K562 (cell line): Measurements from ENCODE around the gene KCP. TPM values are rescaled to one million over a fixed set of nuclear protein-coding genes. Genes with fewer than 3 reads are reported as not detected.

ENCODE experiments used
- HNRNPLL ChIP-seq: fragments of 200-400 bp; formaldehyde crosslinking; IDR thresholded peaks from 2 replicates; pipeline ENCODE4 v1.6.1; 2017; ENCODE audit warnings: low read length, low read depth, mild to moderate bottlenecking; ENCODE audit not compliant: poor library complexity, severe bottlenecking
- KDM5B ChIP-seq: fragments of 200-600 bp; sonication (generic); IDR thresholded peaks from 2 replicates; pipeline ENCODE4 v1.6.1; 2012; ENCODE audit warnings: low read depth, mild to moderate bottlenecking, moderate library complexity, low read length, control low read depth, inconsistent platforms; ENCODE audit not compliant: insufficient replicate concordance
- NR4A1 ChIP-seq, 2 experiments: fragments of 250-450 bp in 1 of 2; fragments of 450-650 bp in 1 of 2; sonication (Bioruptor Pico) in 1 of 2; IDR thresholded peaks; 2 replicates each; pipeline versions ENCODE4 v1.4.0 to v1.6.1; 2016 to 2020; ENCODE audit warnings: mild to moderate bottlenecking in 2 of 2, missing compliant biosample characterization in 1 of 2, missing genetic modification characterization in 1 of 2, moderate library complexity in 1 of 2
- PHTF2 ChIP-seq: fragments of 250-450 bp; sonication (Bioruptor Pico); IDR thresholded peaks from 2 replicates; pipeline ENCODE4 v1.5.0; 2021; ENCODE audit warnings: mild to moderate bottlenecking
- PREB ChIP-seq: sonication (generic); formaldehyde crosslinking; IDR thresholded peaks from 2 replicates; pipeline ENCODE4 v1.8.1; 2023; ENCODE audit warnings: mild to moderate bottlenecking, missing genetic modification reagents
- RUNX1 ChIP-seq: sonication (generic); IDR thresholded peaks from 2 replicates; pipeline ENCODE4 v1.6.1; 2016; ENCODE audit warnings: antibody characterized with exemption, low read depth
- WHSC1 ChIP-seq: IDR thresholded peaks from one replicate; pipeline ENCODE4 v1.6.1; 2012; ENCODE audit warnings: low read length, control low read depth, inconsistent platforms
- ZNF232 ChIP-seq: sonication (generic); formaldehyde crosslinking; IDR thresholded peaks from 2 replicates; pipeline ENCODE4 v1.8.0; 2022; ENCODE audit warnings: mild to moderate bottlenecking, missing genetic modification reagents
- polyA plus RNA-seq, 8 experiments: library from polyadenylated mRNA; depleted of rRNA in 4 of 8; stranded (reverse) in 5 of 8; unstranded in 3 of 8; fragments of >200 nt; fragmentation: Nextera tagmentation in 2 of 8; fragmentation: Illumina TruSeq in 1 of 8; extraction: Ambion mirVana in 2 of 8; extraction: Trizol in 1 of 8; gene quantifications; 2 replicates each; pipeline versions ENCODE4 v1.2.1 to v1.2.3, GENCODE V29; 2011 to 2014; ENCODE audit warnings: inconsistent platforms in 1 of 8, missing spikeins in 1 of 8
- total RNA-seq, 7 experiments: library from RNA; depleted of rRNA in 6 of 7; stranded (reverse); fragments of >200 nt in 6 of 7; fragmentation: Illumina TruSeq in 2 of 7; extraction: Trizol in 2 of 7; gene quantifications; 2 replicates each; pipeline versions ENCODE4 v1.2.1 to v1.2.3, GENCODE V29; 2011 to 2021; ENCODE audit warnings: low replicate concordance in 1 of 7
- TF ChIP-seq, protein P1 (sequence below): fragments of 450-650 bp; IDR thresholded peaks from 2 replicates; pipeline ENCODE4 v1.7.1; 2018; ENCODE audit warnings: mild to moderate bottlenecking, low read depth; ENCODE audit not compliant: partially characterized antibody
- TF ChIP-seq, protein P2 (sequence below): sonication (generic); formaldehyde crosslinking; IDR thresholded peaks from 2 replicates; pipeline ENCODE4 v1.4.0; 2020; ENCODE audit warnings: mild to moderate bottlenecking, missing genetic modification reagents
- TF ChIP-seq, protein P3 (sequence below): fragments of 450-650 bp; formaldehyde crosslinking; IDR thresholded peaks from 2 replicates; pipeline ENCODE4 v1.4.0; 2020; ENCODE audit warnings: mild to moderate bottlenecking, moderate library complexity
- TF ChIP-seq, protein P4 (sequence below), 2 experiments: IDR thresholded peaks in 1 of 2; conservative IDR thresholded peaks in 1 of 2; 2 replicates each; pipeline ENCODE4 v1.6.1; 2016; ENCODE audit warnings: low read depth in 2 of 2, mild to moderate bottlenecking in 1 of 2, missing compliant biosample characterization in 1 of 2, missing genetic modification characterization in 1 of 2, moderate library complexity in 1 of 2

KCP gene
- total and polyA plus RNA-seq, 9 of the 15 experiments (the other 6 are each of a cell fraction or from before 2014, with no cell fraction given), result 0.06 to 0.17 (median 0.12) TPM; not detected in 3

DNA sequence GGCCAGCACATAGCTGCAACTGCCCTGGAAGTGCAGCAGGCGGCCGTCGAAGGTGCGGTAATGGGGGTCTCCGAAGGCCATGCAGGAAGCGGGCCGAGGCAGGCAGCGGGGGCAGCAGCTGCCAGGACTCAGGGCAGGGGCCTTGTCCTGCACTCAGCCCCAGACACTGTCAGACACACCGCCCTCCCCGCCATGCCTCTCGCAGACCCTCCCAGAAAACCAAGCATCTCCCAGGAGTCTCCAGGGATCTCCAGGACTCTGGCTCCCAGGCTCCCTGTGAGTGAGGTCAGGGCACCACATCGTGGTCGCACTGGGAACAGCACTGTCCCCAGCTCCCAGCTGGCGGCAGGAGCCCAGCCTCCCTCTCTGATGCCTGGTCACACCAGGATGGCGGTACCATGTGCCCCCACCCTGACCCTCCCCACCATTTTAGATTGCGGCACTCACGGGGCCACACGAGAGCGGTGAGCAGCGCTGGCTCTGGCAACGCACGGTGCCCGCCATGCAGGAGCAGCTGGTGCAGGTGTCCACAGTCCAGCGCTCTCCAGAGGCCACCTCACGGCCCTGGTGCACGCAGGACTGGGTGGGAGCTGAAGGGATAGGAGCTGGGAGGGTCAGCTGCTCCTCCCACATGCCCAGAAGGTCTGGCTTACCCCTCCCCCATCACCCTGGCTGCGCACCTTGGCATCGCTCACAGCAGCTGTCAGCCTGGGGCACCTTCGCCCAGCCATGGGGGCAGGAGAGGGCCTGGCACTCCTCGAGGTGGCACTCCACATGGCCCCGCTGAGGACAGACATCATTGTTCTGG, 30.4 kb downstream of the KCP start (continued):
- TF ChIP-seq, protein P1, sequence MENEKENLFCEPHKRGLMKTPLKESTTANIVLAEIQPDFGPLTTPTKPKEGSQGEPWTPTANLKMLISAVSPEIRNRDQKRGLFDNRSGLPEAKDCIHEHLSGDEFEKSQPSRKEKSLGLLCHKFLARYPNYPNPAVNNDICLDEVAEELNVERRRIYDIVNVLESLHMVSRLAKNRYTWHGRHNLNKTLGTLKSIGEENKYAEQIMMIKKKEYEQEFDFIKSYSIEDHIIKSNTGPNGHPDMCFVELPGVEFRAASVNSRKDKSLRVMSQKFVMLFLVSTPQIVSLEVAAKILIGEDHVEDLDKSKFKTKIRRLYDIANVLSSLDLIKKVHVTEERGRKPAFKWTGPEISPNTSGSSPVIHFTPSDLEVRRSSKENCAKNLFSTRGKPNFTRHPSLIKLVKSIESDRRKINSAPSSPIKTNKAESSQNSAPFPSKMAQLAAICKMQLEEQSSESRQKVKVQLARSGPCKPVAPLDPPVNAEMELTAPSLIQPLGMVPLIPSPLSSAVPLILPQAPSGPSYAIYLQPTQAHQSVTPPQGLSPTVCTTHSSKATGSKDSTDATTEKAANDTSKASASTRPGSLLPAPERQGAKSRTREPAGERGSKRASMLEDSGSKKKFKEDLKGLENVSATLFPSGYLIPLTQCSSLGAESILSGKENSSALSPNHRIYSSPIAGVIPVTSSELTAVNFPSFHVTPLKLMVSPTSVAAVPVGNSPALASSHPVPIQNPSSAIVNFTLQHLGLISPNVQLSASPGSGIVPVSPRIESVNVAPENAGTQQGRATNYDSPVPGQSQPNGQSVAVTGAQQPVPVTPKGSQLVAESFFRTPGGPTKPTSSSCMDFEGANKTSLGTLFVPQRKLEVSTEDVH, result no peak
- TF ChIP-seq PHTF2 (CRISPR knock-in tag) (no peak), HNRNPLL (no peak), RUNX1 (no peak), PREB (no peak), NR4A1 (CRISPR knock-in tag; IDR thresholded peaks at IDR 0.05) (no peak), NR4A1 (tag; IDR thresholded peaks at IDR 0.05) (no peak), ZNF232 (no peak), WHSC1 (no peak), KDM5B (peak; percentile 34)
- TF ChIP-seq, protein P2, sequence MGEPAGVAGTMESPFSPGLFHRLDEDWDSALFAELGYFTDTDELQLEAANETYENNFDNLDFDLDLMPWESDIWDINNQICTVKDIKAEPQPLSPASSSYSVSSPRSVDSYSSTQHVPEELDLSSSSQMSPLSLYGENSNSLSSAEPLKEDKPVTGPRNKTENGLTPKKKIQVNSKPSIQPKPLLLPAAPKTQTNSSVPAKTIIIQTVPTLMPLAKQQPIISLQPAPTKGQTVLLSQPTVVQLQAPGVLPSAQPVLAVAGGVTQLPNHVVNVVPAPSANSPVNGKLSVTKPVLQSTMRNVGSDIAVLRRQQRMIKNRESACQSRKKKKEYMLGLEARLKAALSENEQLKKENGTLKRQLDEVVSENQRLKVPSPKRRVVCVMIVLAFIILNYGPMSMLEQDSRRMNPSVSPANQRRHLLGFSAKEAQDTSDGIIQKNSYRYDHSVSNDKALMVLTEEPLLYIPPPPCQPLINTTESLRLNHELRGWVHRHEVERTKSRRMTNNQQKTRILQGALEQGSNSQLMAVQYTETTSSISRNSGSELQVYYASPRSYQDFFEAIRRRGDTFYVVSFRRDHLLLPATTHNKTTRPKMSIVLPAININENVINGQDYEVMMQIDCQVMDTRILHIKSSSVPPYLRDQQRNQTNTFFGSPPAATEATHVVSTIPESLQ (CRISPR knock-in tag), result no peak
- TF ChIP-seq, protein P3, sequence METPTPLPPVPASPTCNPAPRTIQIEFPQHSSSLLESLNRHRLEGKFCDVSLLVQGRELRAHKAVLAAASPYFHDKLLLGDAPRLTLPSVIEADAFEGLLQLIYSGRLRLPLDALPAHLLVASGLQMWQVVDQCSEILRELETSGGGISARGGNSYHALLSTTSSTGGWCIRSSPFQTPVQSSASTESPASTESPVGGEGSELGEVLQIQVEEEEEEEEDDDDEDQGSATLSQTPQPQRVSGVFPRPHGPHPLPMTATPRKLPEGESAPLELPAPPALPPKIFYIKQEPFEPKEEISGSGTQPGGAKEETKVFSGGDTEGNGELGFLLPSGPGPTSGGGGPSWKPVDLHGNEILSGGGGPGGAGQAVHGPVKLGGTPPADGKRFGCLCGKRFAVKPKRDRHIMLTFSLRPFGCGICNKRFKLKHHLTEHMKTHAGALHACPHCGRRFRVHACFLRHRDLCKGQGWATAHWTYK (CRISPR knock-in tag), result peak; percentile 47; the same call in 1 of the 2 replicates
- TF ChIP-seq, protein P4, sequence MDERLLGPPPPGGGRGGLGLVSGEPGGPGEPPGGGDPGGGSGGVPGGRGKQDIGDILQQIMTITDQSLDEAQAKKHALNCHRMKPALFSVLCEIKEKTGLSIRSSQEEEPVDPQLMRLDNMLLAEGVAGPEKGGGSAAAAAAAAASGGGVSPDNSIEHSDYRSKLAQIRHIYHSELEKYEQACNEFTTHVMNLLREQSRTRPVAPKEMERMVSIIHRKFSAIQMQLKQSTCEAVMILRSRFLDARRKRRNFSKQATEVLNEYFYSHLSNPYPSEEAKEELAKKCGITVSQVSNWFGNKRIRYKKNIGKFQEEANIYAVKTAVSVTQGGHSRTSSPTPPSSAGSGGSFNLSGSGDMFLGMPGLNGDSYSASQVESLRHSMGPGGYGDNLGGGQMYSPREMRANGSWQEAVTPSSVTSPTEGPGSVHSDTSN (CRISPR knock-in tag; IDR thresholded peaks at IDR 0.05; ENCODE audit: low read depth), result no peak
- TF ChIP-seq, protein P4 (tag; conservative IDR thresholded peaks at IDR 0.05; ENCODE audit: low read depth), result no peak
